SW480 (cell line): ENCODE results near the gene HKDC1.
"Not testable (repeated sequence)": the region's sequence is repeated elsewhere in the genome, so short reads cannot be mapped to it uniquely, and the experiment has no call there.

ENCODE experiments used
- DNase-seq: peaks from one replicate; pipeline ENCODE4 v3.0.0-alpha.2; 2016; ENCODE audit warnings: low spot score

HKDC1 gene

GRCh38 chr10:69220041-69220451, at the start of gene HKDC1:
Gene HKDC1 (plus strand): TSS chr10:69220332. CDS start chr10:69220436, 104 bp downstream.
- no peak for DNase-seq

- DNase-seq = no peak
These were observed 47.7 kb upstream of the HKDC1 start for GRCh38 chr10:69172241-69172982.

GRCh38 chr10:69175326-69175725, 44.8 kb upstream of the HKDC1 start:
- not testable (repeated sequence) for DNase-seq

GRCh38 chr10:69176823-69177222, 43.3 kb upstream of the HKDC1 start:
- no peak for DNase-seq

- peak; percentile 77 for DNase-seq
These were observed 40.9 kb upstream of the HKDC1 start for GRCh38 chr10:69179089-69179742.

- DNase-seq = peak; percentile 98
These were observed 40.2 kb upstream of the HKDC1 start, which contains the start of gene SUPV3L1 for GRCh38 chr10:69179743-69180524. Gene SUPV3L1 (plus strand): TSS chr10:69180234. CDS start chr10:69180292, 58 bp downstream.

- DNase-seq = no peak
These were observed 39.5 kb upstream of the HKDC1 start for GRCh38 chr10:69180525-69181204.

GRCh38 chr10:69181433-69181832, 38.7 kb upstream of the HKDC1 start:
- DNase-seq = no peak

GRCh38 chr10:69182005-69182404, 38.1 kb upstream of the HKDC1 start:
- no peak for DNase-seq

GRCh38 chr10:69186524-69186923, 33.6 kb upstream of the HKDC1 start:
- DNase-seq = no peak

- no peak for DNase-seq
These were observed 19.1 kb upstream of the HKDC1 start for GRCh38 chr10:69201045-69201444.

- DNase-seq = no peak
These were observed 17.8 kb upstream of the HKDC1 start for GRCh38 chr10:69202332-69202731.

- no peak for DNase-seq
These were observed 11.4 kb upstream of the HKDC1 start for GRCh38 chr10:69208761-69209160.

GRCh38 chr10:69209787-69210484, 10.2 kb upstream of the HKDC1 start:
- DNase-seq = no peak

- DNase-seq = no peak
These were observed 9.0 kb upstream of the HKDC1 start for GRCh38 chr10:69211104-69211503.

- DNase-seq = no peak
These were observed 8.6 kb upstream of the HKDC1 start for GRCh38 chr10:69211524-69211923.

GRCh38 chr10:69213591-69214311, 6.4 kb upstream of the HKDC1 start:
- no peak for DNase-seq

GRCh38 chr10:69214666-69215131, 5.4 kb upstream of the HKDC1 start:
- DNase-seq = no peak

- no peak for DNase-seq
These were observed 4.5 kb upstream of the HKDC1 start for GRCh38 chr10:69215405-69216171.

- DNase-seq = no peak
These were observed 3.5 kb upstream of the HKDC1 start for GRCh38 chr10:69216577-69217118.
